Colonic mucosa (tissue), 4 donors: ENCODE measurements around the gene CPEB4. TPM values are rescaled to one million over a fixed set of nuclear protein-coding genes. Genes with fewer than 3 reads are reported as not detected.

ENCODE experiments used
- DNase-seq: peaks from one replicate; pipeline ENCODE4 v3.0.0-alpha.2; 2020
- H3K27ac ChIP-seq: fragments of 200-600 bp; one replicate; pipeline ENCODE4 v1.8.0; 2021
- H3K27me3 ChIP-seq: fragments of 200-600 bp; one replicate; pipeline ENCODE4 v1.8.0; 2021
- H3K36me3 ChIP-seq: fragments of 200-600 bp; one replicate; pipeline ENCODE4 v1.8.0; 2021
- H3K4me1 ChIP-seq: fragments of 200-600 bp; one replicate; pipeline ENCODE4 v1.8.0; 2021; ENCODE audit warnings: mild to moderate bottlenecking
- H3K4me3 ChIP-seq: fragments of 200-600 bp; one replicate; pipeline ENCODE4 v1.8.0; 2021
- H3K9ac ChIP-seq, 2 donors: one replicate each; pipeline ENCODE4 v1.7.0; 2013; ENCODE audit warnings: control low read depth in 2 of 2, low read depth in 2 of 2, low read length in 2 of 2
- H3K9me3 ChIP-seq: fragments of 200-600 bp; one replicate; pipeline ENCODE4 v1.8.0; 2021
- intact Hi-C: fragments of 100-400 bp; cut with DNase I; formaldehyde crosslinking; loops from one replicate; pipeline ENCODE4 v1.14.1; 2022
- total RNA-seq, 2 donors: library from RNA; stranded (reverse); fragmentation: NEBNext Ultra II Directional in 1 of 2; extraction: Animal tissue kit (Norgen Biotek cat#: 25700) in 1 of 2; gene quantifications; one replicate each; pipeline ENCODE4 v1.2.1, GENCODE V29; 2021
- TF ChIP-seq, protein P1 (sequence below): fragments of 200-600 bp; IDR thresholded peaks from one replicate; pipeline ENCODE4 v1.8.0; 2022; ENCODE audit warnings: antibody characterized with exemption, mild to moderate bottlenecking
- donor health status: healthy.
- donor health status: DM: no; HTN: no; CAD: no.
- donor health status: DM: no; HTN: no; CAD: no.

CPEB4 gene
- total RNA-seq, 2 donors from 2014 or later, result 23.3 to 41.7 TPM

DNA sequence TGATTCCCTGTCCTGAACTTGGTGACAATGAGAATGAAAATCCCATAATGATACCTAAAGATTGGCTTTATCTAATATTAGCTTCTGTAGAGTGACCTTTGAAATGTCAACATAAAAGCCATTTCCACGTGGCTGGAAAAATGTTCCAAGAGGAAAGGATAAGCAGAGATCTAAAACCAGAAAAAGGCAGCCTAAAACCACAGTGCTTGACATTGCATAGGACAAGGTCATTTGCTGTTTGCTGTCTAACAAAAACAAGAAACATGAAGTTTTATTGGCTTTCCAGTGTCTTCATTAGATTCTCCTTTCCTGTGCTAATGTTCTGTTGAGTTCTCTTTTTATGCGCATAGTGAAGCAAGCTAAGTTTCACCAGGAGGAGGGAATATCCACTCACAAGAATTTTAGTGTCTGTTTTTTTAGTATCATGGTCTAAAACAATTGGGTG, 44.6 kb downstream of the CPEB4 start:
- intact Hi-C loops, result no loop called here
- Histone ChIP-seq H3K4me1 (no peaks in the 10 kb centered on the region), H3K9me3 (no peaks in the 10 kb centered on the region), H3K27ac (no peak overlapping the region), H3K27me3 (no peaks in the 10 kb centered on the region), H3K9ac (no peak overlapping the region), H3K36me3 (no peaks in the 10 kb centered on the region), H3K4me3 (no peak overlapping the region)
- no peak for DNase-seq
- TF ChIP-seq, protein P1, sequence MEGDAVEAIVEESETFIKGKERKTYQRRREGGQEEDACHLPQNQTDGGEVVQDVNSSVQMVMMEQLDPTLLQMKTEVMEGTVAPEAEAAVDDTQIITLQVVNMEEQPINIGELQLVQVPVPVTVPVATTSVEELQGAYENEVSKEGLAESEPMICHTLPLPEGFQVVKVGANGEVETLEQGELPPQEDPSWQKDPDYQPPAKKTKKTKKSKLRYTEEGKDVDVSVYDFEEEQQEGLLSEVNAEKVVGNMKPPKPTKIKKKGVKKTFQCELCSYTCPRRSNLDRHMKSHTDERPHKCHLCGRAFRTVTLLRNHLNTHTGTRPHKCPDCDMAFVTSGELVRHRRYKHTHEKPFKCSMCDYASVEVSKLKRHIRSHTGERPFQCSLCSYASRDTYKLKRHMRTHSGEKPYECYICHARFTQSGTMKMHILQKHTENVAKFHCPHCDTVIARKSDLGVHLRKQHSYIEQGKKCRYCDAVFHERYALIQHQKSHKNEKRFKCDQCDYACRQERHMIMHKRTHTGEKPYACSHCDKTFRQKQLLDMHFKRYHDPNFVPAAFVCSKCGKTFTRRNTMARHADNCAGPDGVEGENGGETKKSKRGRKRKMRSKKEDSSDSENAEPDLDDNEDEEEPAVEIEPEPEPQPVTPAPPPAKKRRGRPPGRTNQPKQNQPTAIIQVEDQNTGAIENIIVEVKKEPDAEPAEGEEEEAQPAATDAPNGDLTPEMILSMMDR, result no peak

DNA sequence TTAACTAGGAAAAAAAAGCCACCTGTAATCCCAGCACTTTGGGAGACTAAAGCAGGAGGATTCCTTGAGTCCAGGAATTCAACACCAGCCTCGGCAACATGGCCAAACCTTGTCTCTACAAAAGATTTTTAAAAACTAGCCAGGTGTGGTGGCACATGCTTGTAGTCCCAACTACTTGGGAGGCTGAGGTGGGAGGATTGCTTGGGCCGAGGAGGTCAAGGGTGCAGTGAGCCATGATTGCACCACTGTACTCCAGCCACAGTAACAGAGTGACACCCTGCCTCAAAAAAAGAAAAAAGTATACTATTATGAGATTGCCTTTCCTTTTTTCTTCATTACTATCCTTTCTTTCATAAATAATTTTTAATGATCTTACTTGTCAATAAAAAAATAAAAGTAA, 45.8 kb downstream of the CPEB4 start:
- no peak for DNase-seq
- Histone ChIP-seq H3K27ac (no peak overlapping the region), H3K9me3 (no peaks in the 10 kb centered on the region), H3K9ac (no peak overlapping the region), H3K36me3 (no peaks in the 10 kb centered on the region), H3K27me3 (no peaks in the 10 kb centered on the region), H3K4me3 (no peak overlapping the region), H3K4me1 (no peaks in the 10 kb centered on the region)
- TF ChIP-seq, protein P1, result no peak
- intact Hi-C loops, result no loop called here

DNA sequence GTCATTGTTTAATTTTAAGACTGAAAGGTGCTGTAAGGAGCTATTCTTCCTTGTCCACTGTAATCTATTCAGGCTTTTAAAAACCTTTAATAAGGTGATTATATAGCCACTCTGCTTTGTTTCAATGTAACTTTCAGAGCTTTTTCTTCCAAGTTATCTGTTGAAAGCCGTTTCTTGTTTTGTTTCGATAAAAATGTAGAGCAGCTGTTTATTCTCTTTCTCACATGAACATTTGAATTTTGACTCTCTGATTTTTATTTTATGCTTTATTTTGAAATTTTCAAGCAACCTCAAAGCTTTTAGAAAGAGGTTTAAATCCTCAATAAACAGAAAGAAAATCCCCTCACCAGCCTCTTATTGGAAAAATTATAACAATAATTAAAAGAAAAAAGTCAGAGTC, 47.2 kb downstream of the CPEB4 start:
- H3K4me3 ChIP-seq, result no peak overlapping the region
- H3K9me3 ChIP-seq, result no peaks in the 10 kb centered on the region
- no peak for DNase-seq
- no peak overlapping the region for H3K27ac ChIP-seq
- intact Hi-C loops, result no loop called here
- H3K36me3 ChIP-seq, result no peaks in the 10 kb centered on the region
- H3K4me1 ChIP-seq, result no peaks in the 10 kb centered on the region
- TF ChIP-seq, protein P1, result no peak
- H3K9ac ChIP-seq, result no peak overlapping the region
- no peaks in the 10 kb centered on the region for H3K27me3 ChIP-seq

DNA sequence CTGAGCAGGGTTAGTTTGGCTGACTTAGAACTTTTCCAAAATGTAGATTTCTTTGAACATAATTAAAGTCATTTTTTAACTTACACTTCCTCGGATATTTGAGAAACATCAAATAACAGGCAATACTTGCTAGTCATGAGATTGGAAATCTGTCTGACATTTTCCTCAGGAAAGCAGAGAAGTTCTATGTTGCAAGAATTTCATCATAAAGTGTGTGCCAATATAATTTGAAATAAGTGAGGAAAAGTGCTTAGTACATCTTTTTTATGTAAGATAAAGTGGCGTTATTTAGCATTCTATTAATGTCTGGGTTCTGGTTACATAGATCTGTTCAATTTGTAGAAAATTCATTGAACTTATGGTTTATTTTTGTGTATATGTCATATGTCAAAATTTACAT, 52.1 kb downstream of the CPEB4 start:
- TF ChIP-seq, protein P1, result no peak
- intact Hi-C loops, result no loop called here
- DNase-seq, result no peak

DNA sequence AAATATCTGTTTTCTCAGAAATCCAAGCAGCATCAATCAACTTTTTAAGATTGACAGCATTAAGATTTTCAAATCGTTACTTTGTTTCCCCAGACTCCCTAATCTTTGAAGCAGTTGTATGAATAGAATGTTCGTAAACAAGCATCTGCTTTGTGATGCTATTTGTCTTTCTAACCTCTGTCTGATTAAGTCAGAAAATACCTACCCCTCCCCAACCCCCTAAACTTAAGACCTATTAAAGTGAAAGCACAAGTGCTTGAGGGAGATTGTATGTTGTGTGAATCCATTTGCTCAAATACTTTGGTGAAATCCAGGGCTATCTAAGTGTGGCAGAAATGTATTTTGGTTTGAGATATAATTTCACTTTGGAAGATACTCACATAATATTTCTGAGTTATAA, 53.0 kb downstream of the CPEB4 start:
- TF ChIP-seq, protein P1, result no peak
- no peak for DNase-seq
- Histone ChIP-seq H3K27me3 (no peaks in the 10 kb centered on the region), H3K4me1 (no peaks in the 10 kb centered on the region), H3K27ac (no peak overlapping the region), H3K36me3 (peaks cover 6% of the 10 kb centered on the region), H3K9ac (no peak overlapping the region), H3K4me3 (no peak overlapping the region), H3K9me3 (no peaks in the 10 kb centered on the region)
- intact Hi-C loops, result no loop called here

More for the DNA sequence above, 52.1 kb downstream of the CPEB4 start:
- Histone ChIP-seq H3K36me3 (peaks cover 3% of the 10 kb centered on the region), H3K27ac (no peak overlapping the region), H3K9me3 (no peaks in the 10 kb centered on the region), H3K4me3 (no peak overlapping the region), H3K9ac (no peak overlapping the region), H3K4me1 (no peaks in the 10 kb centered on the region), H3K27me3 (no peaks in the 10 kb centered on the region)
